Skin epidermis (tissue), 12 donors: ENCODE measurements around the gene TNRC6C.
A peak's percentile ranks its signal among the peaks of the same experiment; 100 is the strongest.

Source experiments
- H3K27ac ChIP-seq, 21 experiments: fragments of 200-600 bp; sonication (generic) in 11 of 21; one replicate each; pipeline ENCODE4 v1.5.0; 2020; ENCODE audit warnings: mild to moderate bottlenecking in 3 of 21, inconsistent platforms in 2 of 21, moderate library complexity in 2 of 21
- H3K4me3 ChIP-seq, 7 experiments: fragments of 200-600 bp; sonication (generic) in 2 of 7; one replicate each; pipeline ENCODE4 v1.5.0; 2020; ENCODE audit warnings: inconsistent platforms in 2 of 7, mild to moderate bottlenecking in 2 of 7, moderate library complexity in 1 of 7

The TNRC6C gene

DNA sequence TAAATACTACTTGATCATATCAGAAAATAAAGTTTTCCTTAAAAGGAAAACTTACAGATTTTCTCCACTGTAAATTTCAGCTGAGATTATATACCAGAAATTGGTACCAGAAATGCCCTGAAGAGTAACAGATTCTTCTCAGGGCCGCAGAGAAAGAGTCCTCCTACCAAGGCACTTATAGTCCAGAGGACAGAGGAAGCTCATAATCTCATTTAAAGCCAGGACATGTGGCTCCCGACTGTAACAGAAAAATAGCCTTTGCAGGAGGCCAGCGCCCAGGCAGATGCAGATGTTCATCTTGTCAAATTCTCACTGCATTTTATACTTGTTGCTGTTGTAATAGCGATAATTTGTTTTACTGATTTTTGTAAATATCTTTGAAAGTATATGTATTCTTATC is 43.7 kb downstream of the TNRC6C start:
- no peak overlapping the region for H3K4me3 ChIP-seq
- no peak overlapping the region for H3K27ac ChIP-seq

DNA sequence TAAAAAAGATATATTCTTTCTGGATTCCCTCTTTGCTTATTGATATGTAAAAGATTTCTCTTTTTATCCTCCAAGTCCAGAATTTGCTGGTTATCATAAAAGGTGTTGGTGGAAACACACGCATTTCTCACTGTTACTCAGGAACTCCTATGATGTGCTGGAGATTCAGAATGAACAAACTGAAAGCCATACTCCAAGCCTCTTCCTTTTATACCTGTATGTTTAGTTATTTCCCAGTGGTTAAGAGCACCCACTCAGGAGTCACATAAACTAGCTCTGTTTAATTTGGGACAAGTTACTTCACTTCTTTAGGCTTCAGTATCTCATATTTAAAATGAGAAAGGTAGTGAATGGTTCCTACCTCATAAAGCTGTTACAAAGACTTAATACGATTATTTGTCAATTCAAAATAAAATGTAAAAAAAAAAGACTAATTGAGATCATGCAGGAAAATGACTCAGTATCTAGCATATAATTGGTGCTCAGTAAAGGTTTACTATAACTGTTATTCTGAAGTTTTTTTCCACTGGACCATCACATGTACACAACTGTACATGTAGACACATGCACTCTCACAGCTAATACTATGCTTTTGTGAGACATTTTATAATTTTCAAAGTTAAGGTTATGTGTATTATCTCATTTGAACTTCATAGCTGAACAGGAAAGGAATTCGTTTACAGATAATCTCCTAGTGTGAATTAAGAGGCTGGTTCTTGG is 47.1 kb downstream of the TNRC6C start:
- no peak overlapping the region for H3K27ac ChIP-seq
- no peak overlapping the region for H3K4me3 ChIP-seq

DNA sequence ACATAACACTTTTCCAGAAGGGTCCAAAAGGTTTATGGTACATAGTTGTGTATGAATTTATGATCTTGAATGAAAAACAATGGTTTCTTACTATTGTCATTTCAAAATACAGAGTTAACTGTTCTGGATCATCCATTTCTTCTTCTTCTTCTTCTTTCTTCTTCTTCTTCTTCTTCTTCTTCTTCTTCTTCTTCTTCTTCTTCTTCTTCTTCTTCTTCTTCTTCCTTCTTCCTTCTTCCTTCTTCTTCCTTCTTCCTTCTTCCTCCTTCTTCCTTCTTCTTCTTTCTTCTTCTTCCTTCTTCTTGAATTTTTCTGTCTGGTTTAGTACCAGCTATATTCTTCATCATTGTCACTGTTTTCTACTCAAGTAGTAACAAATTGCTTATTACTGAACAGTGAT is 47.8 kb downstream of the TNRC6C start:
- H3K4me3 ChIP-seq, result no peak overlapping the region
- H3K27ac ChIP-seq, result no peak overlapping the region

DNA sequence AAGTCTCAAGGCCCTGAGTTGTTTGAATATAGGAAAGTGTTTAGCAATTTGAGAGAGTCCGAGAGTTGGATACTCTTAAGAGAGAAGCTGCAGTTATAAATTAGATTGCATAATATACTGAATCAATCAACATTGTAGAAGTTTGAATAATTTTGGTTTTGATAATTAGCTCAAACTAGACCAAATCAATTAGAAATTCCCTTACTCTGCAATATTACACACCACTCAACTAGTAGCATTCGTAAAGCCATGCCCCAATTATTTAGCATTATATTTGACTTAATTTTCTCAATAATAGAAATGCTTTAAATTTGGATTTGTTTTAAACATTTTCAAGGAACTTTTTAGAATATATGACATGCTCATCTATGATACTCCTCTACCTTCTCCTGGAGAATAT is 49.1 kb downstream of the TNRC6C start:
- Histone ChIP-seq H3K27ac (no peak overlapping the region), H3K4me3 (no peak overlapping the region)

DNA sequence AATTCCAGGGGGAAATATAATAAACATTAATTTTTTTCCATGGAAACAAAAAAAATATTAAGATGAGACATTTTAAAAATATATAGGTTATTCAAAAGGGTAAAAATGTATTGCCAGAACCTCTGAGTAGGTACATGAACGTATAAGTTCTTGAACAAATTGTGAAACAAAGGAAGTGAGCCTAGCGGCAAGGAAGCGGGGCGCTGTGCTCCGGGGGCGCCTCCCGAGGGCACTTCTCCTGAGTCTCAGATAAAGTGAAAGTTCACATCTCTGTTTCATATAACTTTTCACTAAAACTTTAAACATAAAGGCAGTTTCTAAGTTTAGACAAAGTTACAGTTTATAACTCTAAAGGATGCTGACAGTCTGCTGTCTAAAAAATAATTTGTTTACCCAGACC is 52.3 kb downstream of the TNRC6C start:
- no peak overlapping the region for H3K27ac ChIP-seq
- no peak overlapping the region for H3K4me3 ChIP-seq

DNA sequence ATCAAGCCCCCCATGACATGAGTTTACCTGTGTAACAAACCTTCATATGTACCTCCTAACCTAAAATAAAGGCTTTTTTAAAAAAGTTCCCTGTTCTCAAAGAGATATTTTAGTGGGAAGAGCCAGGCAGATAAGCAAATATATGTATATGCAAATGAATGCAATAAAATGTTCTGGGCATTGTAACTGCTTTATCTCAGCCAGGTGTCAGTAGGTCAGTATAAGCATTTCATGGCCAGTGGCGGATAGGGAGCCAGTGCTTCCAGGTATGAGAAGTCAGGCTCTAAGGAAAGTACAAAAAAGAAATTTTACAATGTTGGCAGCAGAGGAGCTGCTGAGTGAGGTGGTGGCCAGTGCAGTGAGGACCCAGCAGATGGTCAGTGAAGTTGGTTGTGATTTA is 53.9 kb downstream of the TNRC6C start:
- no peak overlapping the region for H3K27ac ChIP-seq

DNA sequence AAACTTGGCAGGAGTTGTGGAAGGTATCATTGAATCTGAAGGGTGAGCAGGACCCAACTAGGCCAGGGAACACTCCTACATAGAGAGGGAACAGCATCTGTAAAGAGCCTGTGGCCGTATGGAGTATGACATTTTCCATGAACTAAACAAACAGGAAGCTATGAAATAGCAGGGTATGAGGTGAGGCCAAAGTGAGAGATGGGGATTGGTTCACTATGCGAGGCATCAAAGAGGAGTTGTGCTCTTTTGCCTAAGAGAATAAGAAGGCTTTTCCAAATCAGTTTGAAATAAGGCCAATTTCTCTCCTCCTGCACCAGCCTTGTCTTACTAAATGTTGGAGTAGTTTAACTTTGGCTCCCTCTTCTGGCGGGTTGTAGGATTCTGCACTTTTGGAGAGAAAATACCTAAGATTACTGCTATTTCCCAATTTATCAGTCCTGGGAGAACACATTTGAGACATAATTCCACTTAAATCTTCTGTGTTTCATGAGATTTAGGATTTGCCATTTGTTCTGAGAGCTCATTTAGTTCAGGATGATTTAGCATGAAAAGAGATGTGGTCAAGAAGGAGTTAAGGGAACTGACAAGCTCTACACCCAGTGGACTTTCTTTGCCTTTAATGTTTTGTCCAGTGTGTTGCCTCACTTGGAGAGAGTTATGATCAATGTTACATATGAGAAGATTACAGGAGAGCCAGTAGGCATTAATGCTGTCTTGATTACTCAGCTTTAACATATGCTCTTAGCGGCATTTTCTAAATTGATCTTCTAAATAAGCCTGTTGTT is 55.4 kb downstream of the TNRC6C start:
- no peak overlapping the region for H3K27ac ChIP-seq

More for the DNA sequence above, 53.9 kb downstream of the TNRC6C start:
- H3K4me3 ChIP-seq, result no peak overlapping the region

DNA sequence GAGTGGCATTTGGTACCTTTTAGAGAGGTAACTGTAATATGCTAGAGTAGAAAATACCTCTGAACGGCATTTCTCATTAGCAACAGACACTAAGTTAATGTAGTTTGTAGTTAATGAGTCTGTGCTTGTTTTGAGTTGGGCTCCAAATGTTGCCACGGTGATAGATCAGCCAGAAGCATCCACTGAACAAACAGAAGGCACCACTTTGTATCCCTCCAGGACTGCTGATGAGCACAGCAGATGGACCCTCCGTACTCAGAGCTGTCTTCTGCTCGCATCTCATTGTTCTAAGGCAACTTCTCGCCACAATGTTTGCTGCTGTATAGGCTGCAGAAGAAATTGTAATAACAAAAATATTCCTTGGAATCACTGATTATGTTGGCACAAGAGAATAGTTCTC is 56.1 kb downstream of the TNRC6C start:
- no peak overlapping the region for H3K27ac ChIP-seq

More for the DNA sequence above, 55.4 kb downstream of the TNRC6C start:
- no peak overlapping the region for H3K4me3 ChIP-seq

DNA sequence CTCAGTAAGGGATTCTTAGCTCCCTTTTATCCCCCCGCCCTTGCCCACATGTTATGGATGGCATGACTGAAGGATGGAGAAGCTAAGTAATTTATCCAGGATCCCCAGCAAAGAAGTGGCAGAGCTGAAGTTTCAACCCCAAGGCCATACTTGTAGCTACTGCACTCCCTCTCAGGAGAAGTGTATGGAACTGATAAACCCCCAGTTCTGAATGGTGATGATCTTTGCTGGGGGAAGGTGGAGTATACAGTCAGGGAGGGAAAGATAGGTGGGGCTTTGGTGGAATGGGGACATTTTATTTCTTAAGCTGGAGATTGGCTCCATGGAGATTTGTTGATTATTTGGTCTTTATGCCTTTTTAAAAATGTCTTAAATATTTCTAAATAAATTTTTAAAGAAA is 58.3 kb downstream of the TNRC6C start:
- Histone ChIP-seq H3K4me3 (no peak overlapping the region), H3K27ac (no peak overlapping the region)

More for the DNA sequence above, 56.1 kb downstream of the TNRC6C start:
- H3K4me3 ChIP-seq, result no peak overlapping the region

DNA sequence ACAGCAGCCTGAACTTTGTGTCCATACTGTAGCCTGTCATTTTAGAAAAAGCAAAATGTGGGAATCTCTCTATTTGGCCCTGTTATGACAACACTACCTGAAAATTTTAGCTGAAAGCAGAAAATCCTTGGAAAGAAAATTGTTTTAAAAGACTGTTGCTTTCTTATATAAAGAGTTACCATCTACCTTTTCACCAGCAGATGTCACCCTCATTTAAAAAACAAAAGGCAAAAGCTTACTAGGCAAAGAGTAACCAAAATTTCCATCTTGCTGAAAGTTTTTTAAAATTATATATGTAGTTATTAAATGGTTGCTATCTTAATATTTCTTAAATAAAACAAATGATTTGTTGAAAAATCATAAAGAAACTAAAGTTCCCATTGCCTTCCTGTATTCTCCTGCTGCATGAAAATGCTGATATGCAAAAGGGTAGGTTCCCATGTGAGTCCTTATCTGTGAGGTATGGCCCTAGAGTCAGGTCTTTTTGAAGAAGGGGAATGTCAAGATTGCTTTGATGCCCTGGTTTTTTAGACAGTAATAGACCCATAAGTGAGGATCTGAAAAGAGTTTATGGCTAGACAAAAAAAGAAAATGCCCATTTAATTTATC is 61.0 kb downstream of the TNRC6C start:
- no peak overlapping the region for H3K4me3 ChIP-seq
- H3K27ac ChIP-seq, result peak overlapping the region in 1 of 21 experiments; percentile 16

DNA sequence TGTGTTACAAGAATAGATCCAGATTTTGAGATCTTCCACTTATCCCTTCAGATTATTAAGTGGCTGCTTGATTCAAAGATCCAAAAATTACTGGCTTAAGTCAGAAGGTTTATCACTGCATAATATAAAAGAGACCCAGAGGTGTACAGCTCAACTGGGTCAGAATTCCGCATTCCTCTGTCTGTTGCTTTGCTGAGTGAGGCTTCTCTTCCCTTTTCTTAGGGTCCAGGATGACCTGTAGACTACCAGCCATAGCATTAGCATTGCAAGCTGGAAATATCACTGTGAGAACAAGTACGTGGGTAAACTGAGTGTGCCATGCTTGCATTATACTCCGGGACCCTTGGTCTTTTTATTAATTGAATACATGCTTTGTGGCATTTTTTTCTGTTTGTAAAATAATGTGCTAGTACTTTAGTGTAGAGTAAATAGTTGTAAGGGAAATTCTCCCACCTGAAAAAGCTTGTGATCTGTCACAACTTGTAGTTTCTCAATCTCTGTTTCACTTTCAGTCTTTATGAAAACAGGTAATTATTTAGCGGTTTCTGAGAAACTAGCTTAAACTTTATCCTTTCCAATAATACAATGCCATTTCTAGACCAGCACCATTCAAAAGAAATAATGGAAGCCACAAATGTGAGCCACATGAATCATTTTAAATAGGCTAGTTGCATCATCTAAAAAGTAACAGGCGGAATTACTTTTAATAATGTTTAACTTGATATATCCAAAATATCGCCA is 61.6 kb downstream of the TNRC6C start:
- Histone ChIP-seq H3K27ac (peak overlapping the region in 1 of 21 experiments; percentile 16), H3K4me3 (no peak overlapping the region)

DNA sequence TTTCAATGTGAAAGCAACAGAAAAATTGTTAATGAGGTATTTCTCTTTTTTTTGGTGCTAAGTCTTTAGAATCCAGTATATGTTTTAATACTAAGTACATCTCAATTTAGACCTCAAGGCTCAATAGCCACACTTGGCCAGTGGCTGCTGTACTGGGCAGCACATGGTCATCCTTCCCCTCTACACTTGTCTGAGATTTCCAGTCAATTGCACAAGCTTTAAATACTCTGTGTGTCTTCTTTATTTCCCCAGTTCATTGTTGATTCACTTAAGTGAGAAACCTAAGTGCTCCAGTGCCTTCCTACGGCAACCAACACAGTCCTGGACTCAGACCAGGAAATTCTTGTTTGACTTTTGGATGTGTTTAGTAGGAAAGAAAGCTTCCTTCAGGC is 62.2 kb downstream of the TNRC6C start:
- peak overlapping the region in 1 of 21 experiments; percentile 9 for H3K27ac ChIP-seq

DNA sequence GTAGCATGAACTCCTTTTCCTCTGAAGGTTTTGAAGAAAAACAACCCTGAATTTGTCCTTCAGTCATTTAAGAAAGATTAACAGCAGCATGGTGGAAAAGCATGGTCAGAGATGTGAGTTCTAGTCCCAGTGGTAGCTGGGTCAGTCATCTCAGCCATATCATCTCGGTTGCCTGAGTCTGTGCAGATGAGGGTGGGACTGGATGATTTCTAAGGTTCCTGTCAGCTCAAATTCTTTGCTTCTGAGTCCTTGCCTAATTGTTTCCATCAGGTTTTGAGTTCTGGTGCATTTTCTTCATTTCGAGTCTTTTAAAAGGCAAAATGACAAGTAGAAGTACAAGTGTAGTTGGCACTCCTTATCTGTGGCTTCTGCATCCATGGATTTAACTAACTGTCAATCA is 63.9 kb downstream of the TNRC6C start:
- no peak overlapping the region for H3K4me3 ChIP-seq
- no peak overlapping the region for H3K27ac ChIP-seq

More for the DNA sequence above, 62.2 kb downstream of the TNRC6C start:
- no peak overlapping the region for H3K4me3 ChIP-seq

DNA sequence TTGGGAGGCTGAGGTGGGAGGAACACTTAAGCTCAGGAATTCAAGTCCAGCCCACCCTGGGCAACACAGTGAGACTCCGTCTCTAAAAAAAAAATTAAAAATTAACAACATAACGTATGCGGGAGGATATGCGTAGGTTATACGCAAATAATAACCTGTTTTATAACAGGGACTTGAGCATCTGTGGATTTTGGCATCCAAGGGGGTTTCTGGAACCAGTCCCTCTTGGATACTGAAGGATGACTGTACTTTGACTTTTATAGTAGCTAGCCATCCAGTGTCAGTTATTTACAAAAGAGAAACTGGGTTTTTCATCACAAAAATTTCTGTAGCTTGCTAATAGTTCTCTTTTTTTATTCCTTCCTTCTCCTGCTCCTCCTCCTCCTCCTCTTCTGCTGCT is 64.5 kb downstream of the TNRC6C start:
- H3K4me3 ChIP-seq, result no peak overlapping the region
- no peak overlapping the region for H3K27ac ChIP-seq

DNA sequence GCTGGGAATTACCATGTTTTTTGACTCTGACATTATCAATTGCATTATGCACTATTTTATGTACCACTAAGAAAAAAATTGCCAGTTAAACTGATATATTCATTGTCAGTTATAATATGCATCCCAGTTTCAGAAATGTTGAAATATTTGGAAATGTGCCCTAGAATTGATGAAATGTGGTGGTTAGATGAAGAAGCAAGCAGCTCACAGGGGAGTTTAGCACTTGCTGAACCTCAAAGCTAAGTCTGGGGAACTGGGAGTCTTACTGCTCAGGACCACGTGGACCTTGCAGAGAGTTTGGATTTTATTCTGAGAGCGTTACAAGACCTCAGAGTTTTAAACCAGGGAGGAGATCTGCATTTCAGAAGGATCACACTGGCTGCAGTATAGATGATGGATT is 67.9 kb downstream of the TNRC6C start:
- Histone ChIP-seq H3K27ac (no peak overlapping the region), H3K4me3 (no peak overlapping the region)

DNA sequence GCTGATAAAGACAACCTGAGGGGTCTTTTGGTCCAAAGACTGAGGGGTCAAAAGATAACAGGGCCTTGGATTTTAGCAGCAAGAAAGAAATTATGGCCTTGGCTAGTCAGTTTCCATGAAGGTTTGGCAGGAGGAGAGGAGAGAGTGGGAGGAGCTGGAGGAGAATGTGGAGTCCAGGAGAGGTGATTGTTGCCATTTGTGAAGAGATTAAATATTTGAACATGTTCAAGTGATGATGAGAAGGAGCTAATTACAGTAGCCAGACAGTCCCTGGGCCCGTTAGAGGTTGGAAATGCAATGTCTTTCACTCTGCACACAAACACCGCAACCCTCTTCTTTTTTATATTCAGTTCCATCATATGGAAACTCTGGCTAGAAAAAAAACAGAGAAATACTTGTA is 68.6 kb downstream of the TNRC6C start:
- Histone ChIP-seq H3K27ac (no peak overlapping the region), H3K4me3 (no peak overlapping the region)

DNA sequence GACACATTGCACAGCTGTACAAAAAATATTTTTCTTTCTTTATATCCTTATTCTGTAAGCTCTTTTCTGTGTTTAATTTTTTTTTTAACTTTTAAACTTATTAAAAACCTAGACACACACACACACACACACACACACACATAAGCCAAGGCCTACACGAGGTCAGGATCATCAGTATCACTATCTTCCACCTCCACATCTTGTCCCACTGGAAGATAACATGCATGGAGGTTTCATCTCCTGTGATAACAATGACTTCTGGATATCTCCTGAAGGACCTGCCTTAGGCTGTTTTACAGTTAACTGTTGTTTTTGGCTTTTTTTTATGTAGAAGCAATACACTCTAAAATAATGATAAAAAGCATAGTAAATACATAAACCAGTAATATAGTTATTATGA is 71.2 kb downstream of the TNRC6C start:
- Histone ChIP-seq H3K27ac (no peak overlapping the region), H3K4me3 (no peak overlapping the region)

DNA sequence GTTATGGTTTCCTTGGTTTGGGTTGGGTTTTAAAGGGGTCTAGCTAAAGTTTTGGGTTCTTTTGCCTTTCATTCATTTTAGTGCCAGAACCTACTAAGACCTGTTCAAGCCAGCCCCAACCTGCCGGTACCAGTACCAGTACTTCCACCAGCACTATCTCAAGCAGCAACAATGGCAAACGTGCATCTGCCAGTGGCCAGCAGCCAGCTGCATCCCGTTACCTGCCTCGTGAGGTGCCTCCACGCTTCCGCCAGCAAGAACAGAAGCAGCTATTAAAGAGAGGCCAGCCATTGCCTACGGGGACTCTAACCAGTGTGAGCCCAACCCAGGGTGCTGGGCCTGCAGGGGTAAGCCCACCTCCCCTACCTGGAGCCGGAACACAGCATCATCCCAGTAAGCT is 72.9 kb downstream of the TNRC6C start:
- no peak overlapping the region for H3K4me3 ChIP-seq

DNA sequence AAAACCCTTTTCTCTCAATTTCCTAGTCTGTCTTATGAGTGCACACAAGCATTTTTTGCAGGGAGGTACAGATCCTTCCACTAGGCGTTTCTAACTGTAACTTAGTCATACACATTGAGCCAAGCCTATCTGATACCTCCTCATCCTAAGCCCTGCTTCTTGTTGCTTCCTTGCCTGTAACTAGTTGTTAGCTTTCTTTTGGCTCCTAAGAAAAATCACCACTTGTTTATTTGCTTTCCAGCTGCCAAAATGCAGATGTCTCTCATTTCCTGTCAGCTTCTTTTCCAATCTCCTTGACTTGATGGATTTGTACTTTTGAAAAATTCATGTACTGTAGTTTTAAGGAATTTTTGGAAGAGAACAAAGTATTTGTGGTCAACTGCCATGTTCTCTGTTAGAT is 73.7 kb downstream of the TNRC6C start:
- Histone ChIP-seq H3K4me3 (no peak overlapping the region), H3K27ac (peak overlapping the region in 2 of 21 experiments; percentile 8 to 40)

More for the DNA sequence above, 72.9 kb downstream of the TNRC6C start:
- peak overlapping the region in 1 of 21 experiments; percentile 6 for H3K27ac ChIP-seq

DNA sequence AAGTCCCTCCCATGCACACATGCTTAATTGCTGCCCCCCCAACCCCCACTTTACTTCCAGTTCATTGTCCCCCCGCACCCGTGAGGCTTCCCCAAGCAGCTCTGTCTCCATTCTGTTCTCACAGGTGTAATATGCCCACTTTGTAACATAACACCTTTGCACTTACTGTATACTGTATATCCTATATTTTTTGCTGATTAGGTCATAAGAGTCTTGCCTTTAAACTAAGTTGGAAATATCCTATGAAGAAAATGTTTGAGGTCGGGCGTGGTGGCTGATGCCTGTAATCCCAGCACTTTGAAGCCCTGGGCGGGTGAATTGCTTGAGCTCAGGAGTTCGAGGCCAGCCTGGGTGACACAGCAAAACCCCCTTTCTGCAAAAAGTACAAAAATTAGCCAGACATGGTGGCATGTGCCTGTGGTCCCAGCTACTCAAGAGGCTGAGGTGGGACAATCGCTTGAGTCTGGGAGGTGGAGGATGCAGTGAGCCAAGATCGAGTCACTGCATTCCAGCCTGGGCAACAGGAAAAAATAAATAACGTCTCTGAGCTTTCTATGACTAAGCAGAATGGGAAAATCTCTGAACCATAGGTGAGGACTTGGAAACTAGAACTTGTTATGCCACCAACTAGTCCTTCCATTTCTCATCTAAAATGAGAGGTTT is 76.1 kb downstream of the TNRC6C start:
- Histone ChIP-seq H3K27ac (no peak overlapping the region), H3K4me3 (no peak overlapping the region)
